K562 (cell line): ENCODE data around the gene THAP5. TPM values are rescaled to one million over a fixed set of nuclear protein-coding genes. Genes with fewer than 3 reads are reported as not detected.

Source experiments
- ARID3A ChIP-seq: IDR thresholded peaks from 2 replicates; pipeline ENCODE4 v1.6.1; 2012; ENCODE audit warnings: low read depth, low read length, improper control_type of control experiment, borderline replicate concordance
- CBFA2T2 ChIP-seq: fragments of 450-650 bp; conservative IDR thresholded peaks from 2 replicates; pipeline ENCODE4 v1.6.1; 2017; ENCODE audit warnings: mild to moderate bottlenecking
- CBX5 ChIP-seq: IDR thresholded peaks from 2 replicates; pipeline ENCODE4 v1.6.1; 2014; ENCODE audit warnings: low read depth, borderline replicate concordance
- CEBPG ChIP-seq, 3 experiments: fragments of 200-800 bp in 1 of 3; sonication (Bioruptor generic) in 1 of 3; sonication (generic) in 1 of 3; formaldehyde crosslinking in 1 of 3; IDR thresholded peaks in 2 of 3; conservative IDR thresholded peaks in 1 of 3; 2 replicates each; pipeline versions ENCODE4 v1.6.1 to v1.8.0; 2016 to 2022; ENCODE audit warnings: missing compliant biosample characterization in 2 of 3, missing genetic modification characterization in 2 of 3, mild to moderate bottlenecking in 1 of 3, missing genetic modification reagents in 1 of 3
- CTBP1 ChIP-seq: fragments of 450-650 bp; IDR thresholded peaks from 2 replicates; pipeline ENCODE4 v1.6.1; 2016; ENCODE audit warnings: borderline replicate concordance
- HDAC3 ChIP-seq: fragments of 450-650 bp; IDR thresholded peaks from 2 replicates; pipeline ENCODE4 v1.6.1; 2018; ENCODE audit warnings: borderline replicate concordance, mild to moderate bottlenecking, moderate library complexity; ENCODE audit not compliant: partially characterized antibody
- HNRNPH1 ChIP-seq: fragments of 200-400 bp; formaldehyde crosslinking; optimal IDR thresholded peaks from 2 replicates; pipeline ENCODE3; 2017; ENCODE audit warnings: low read depth, mild to moderate bottlenecking, low read length, moderate library complexity
- MEF2D ChIP-seq: conservative IDR thresholded peaks from 2 replicates; pipeline ENCODE4 v1.6.1; 2016; ENCODE audit warnings: low read depth, missing genetic modification characterization, missing compliant biosample characterization
- MEIS2 ChIP-seq: fragments of 450-650 bp; IDR thresholded peaks from 2 replicates; pipeline ENCODE4 v1.6.1; 2014; ENCODE audit warnings: mild to moderate bottlenecking; ENCODE audit not compliant: partially characterized antibody
- MTA1 ChIP-seq: fragments of 450-650 bp; IDR thresholded peaks from 2 replicates; pipeline ENCODE4 v1.6.1; 2017; ENCODE audit warnings: borderline replicate concordance
- MYBL2 ChIP-seq, 2 experiments: fragments of 450-650 bp in 1 of 2; sonication (generic) in 1 of 2; formaldehyde crosslinking in 1 of 2; IDR thresholded peaks; 2 replicates each; pipeline versions ENCODE4 v1.6.1 to v1.8.1; 2017 to 2022; ENCODE audit warnings: borderline replicate concordance in 1 of 2, inconsistent platforms in 1 of 2, low read depth in 1 of 2, mild to moderate bottlenecking in 1 of 2, missing genetic modification reagents in 1 of 2, moderate library complexity in 1 of 2
- MYC ChIP-seq, 2 experiments: fragments of 250-450 bp in 1 of 2; sonication (Bioruptor Pico) in 1 of 2; IDR thresholded peaks; 2 replicates each; pipeline versions ENCODE4 v1.5.1 to v1.6.1; 2012 to 2021; ENCODE audit warnings: low read depth in 2 of 2, borderline replicate concordance in 1 of 2, improper control_type of control experiment in 1 of 2, low read length in 1 of 2, mild to moderate bottlenecking in 1 of 2, moderate library complexity in 1 of 2
- OTX1 ChIP-seq: fragments of 450-650 bp; formaldehyde crosslinking; IDR thresholded peaks from 2 replicates; pipeline ENCODE4 v1.4.0; 2022; ENCODE audit warnings: mild to moderate bottlenecking
- RBM14 ChIP-seq: fragments of 200-400 bp; formaldehyde crosslinking; IDR thresholded peaks from 2 replicates; pipeline ENCODE4 v1.6.1; 2018; ENCODE audit warnings: low read depth, mild to moderate bottlenecking, low read length, moderate library complexity, borderline replicate concordance; ENCODE audit not compliant: insufficient read depth
- SMARCA4 ChIP-seq: fragments of 450-650 bp; IDR thresholded peaks from 2 replicates; pipeline ENCODE4 v1.6.1; 2016
- TEAD1 ChIP-seq, 2 experiments: fragments of 450-650 bp in 1 of 2; sonication (generic) in 1 of 2; formaldehyde crosslinking; IDR thresholded peaks; 2 replicates each; pipeline versions ENCODE4 v1.4.0 to v1.8.0; 2020 to 2022; ENCODE audit warnings: mild to moderate bottlenecking in 2 of 2, missing genetic modification reagents in 1 of 2
- TRIM24 ChIP-seq, 2 experiments: fragments of 450-650 bp; IDR thresholded peaks; 2 replicates each; pipeline ENCODE4 v1.6.1; 2016
- ZBTB5 ChIP-seq: fragments of 450-650 bp; IDR thresholded peaks from 2 replicates; pipeline ENCODE4 v1.6.1; 2017; ENCODE audit warnings: antibody characterized with exemption
- polyA plus RNA-seq, 8 experiments: library from polyadenylated mRNA; depleted of rRNA in 4 of 8; stranded (reverse) in 5 of 8; unstranded in 3 of 8; fragments of >200 nt; fragmentation: Nextera tagmentation in 2 of 8; fragmentation: Illumina TruSeq in 1 of 8; extraction: Ambion mirVana in 2 of 8; extraction: Trizol in 1 of 8; gene quantifications; 2 replicates each; pipeline versions ENCODE4 v1.2.1 to v1.2.3, GENCODE V29; 2011 to 2014; ENCODE audit warnings: inconsistent platforms in 1 of 8, missing spikeins in 1 of 8
- total RNA-seq, 7 experiments: library from RNA; depleted of rRNA in 6 of 7; stranded (reverse); fragments of >200 nt in 6 of 7; fragmentation: Illumina TruSeq in 2 of 7; extraction: Trizol in 2 of 7; gene quantifications; 2 replicates each; pipeline versions ENCODE4 v1.2.1 to v1.2.3, GENCODE V29; 2011 to 2021; ENCODE audit warnings: low replicate concordance in 1 of 7
- TF ChIP-seq, protein P1 (sequence below): fragments of 250-450 bp; sonication (Bioruptor Pico); IDR thresholded peaks from 2 replicates; pipeline ENCODE4 v1.5.0; 2021; ENCODE audit warnings: mild to moderate bottlenecking, moderate library complexity

THAP5 gene
- total and polyA plus RNA-seq, 9 of the 15 experiments (the other 6 are each of a cell fraction or from before 2014, with no cell fraction given) = 16.5 to 58.1 (median 28.2) TPM

GRCh38 chr7:108586274-108586710 lies 16.8 kb upstream of the THAP5 start (continued):
- TF ChIP-seq CTBP1 (peak; percentile 52; the same call in 1 of the 2 replicates), HDAC3 (peak; percentile 83), MYBL2 (IDR thresholded peaks at IDR 0.05; ENCODE audit: low read depth) (0 out of 2 replicates have a peak, but pooled peaks have one; percentile 40), MYBL2 (CRISPR knock-in tag; IDR thresholded peaks at IDR 0.05; ENCODE audit: borderline replicate concordance) (no peak), HNRNPH1 (no peak), MYC (IDR thresholded peaks at IDR 0.05; ENCODE audit: low read depth, low read length) (0 out of 2 replicates have a peak, but pooled peaks have one; percentile 36), MYC (CRISPR knock-in tag; IDR thresholded peaks at IDR 0.05; ENCODE audit: borderline replicate concordance, low read depth) (no peak), OTX1 (CRISPR knock-in tag) (0 out of 2 replicates have a peak, but pooled peaks have one; percentile 51), SMARCA4 (peak; percentile 98), CBX5 (no peak), CEBPG (CRISPR knock-in tag; IDR thresholded peaks at IDR 0.05) (no peak), CEBPG (tag; conservative IDR thresholded peaks at IDR 0.05 in 1 of 2, IDR thresholded peaks at IDR 0.05 in 1 of 2) (peak in 1 of 2 experiments; percentile 47; a peak in 1 of 4 replicates), MEF2D (tag) (peak; percentile 34; the same call in 1 of the 2 replicates), MTA1 (peak; percentile 86), CBFA2T2 (peak; percentile 90), RBM14 (no peak), ARID3A (0 out of 2 replicates have a peak, but pooled peaks have one; percentile 12), TEAD1 (CRISPR knock-in tag; IDR thresholded peaks at IDR 0.05) (peak; percentile 85 to 96), ZBTB5 (peak; percentile 26; the same call in 1 of the 2 replicates), TRIM24 (IDR thresholded peaks at IDR 0.05) (peak; percentile 62 to 80; a peak in 3 of 4 replicates), MEIS2 (peak; percentile 100)
- TF ChIP-seq, protein P1, sequence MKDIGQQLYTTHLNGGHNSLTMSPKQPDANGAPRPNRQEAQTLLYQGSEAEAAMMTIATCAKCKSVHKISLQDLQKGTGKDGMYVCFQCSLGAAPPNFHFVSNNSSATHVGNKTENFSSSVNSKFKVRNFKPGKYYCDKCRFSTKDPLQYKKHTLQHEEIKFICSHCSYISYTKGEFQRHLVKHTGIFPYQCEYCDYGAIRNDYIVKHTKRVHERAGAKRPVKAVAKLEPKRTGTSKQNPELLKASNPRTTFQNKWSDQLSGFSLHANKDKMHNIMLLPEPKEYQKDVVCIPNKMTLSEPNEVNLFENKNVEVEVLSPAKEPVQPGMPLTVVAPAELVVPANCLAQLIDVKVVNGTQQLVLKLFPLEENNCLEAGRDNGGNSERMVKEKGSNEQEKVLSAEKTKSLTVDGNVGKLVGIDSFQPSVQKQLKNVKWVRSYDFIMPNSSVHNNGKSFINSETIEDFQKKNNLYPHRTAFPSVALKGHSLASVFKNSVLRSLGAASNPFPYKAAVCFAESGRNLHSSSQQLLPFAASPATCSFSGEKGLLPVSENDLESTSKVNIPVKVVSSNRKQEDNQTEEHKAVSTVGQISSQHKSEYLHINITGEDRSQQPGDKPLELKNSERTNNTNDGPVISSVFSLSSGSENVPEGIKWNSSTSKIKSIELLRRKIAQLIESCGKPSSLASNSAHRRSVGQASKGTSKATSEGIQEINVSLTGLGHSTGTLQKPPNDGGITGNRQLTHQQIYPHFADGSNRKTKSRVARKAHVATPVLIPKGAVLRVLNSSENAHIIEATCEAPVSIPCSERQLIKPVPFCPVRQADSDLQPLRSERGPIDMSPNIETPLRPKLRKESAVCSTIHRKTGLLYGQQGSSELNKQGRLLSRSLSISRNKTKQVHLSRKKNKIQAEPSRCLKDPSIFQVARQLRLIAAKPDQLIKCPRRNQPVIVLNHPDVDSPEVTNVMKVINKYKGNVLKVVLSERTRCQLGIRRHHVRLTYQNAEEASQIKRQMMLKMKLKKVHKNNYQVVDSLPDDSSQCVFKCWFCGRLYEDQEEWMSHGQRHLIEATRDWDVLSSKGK = no peak
